OCI-LY3 (cell line): ENCODE data around the gene MTUS2.
"Not testable (repeated sequence)": the region's sequence is repeated elsewhere in the genome, so short reads cannot be mapped to it uniquely, and the experiment has no call there.

Source experiments
- H2AFZ ChIP-seq: fragments of 200-600, 300-600 bp; shearing (Covaris generic); 2 replicates; pipeline ENCODE4 v1.6.0; 2014; ENCODE audit warnings: antibody characterized with exemption, low read depth, low read length
- H3K27ac ChIP-seq: fragments of 200-600, 300-600 bp; sonication (generic); 2 replicates; pipeline ENCODE4 v1.5.1; 2014; ENCODE audit warnings: mild to moderate bottlenecking, low read length, moderate library complexity, mixed read lengths
- H3K27me3 ChIP-seq: fragments of 200-600, 300-600 bp; sonication (generic); 2 replicates; pipeline ENCODE4 v1.6.1; 2014; ENCODE audit warnings: low read depth, low read length, mixed read lengths
- H3K36me3 ChIP-seq: fragments of 200-600, 300-600 bp; sonication (generic); replicated peaks from 2 replicates; pipeline ENCODE3; 2014; ENCODE audit warnings: low read depth, low read length, mixed read lengths
- H3K4me1 ChIP-seq: fragments of 300-600, 200-600 bp; sonication (generic); 2 replicates; pipeline ENCODE4 v1.6.1; 2014; ENCODE audit warnings: low read length, mixed read lengths
- H3K4me2 ChIP-seq: fragments of 200-600, 300-600 bp; sonication (generic); 2 replicates; pipeline ENCODE4 v1.6.1; 2014; ENCODE audit warnings: low read length, mixed read lengths
- H3K4me3 ChIP-seq: fragments of 300-600, 200-600 bp; sonication (generic); 2 replicates; pipeline ENCODE4 v1.5.1; 2014; ENCODE audit warnings: antibody characterized with exemption, mild to moderate bottlenecking, low read length, moderate library complexity
- H3K79me2 ChIP-seq: fragments of 300-600, 200-600 bp; shearing (Covaris generic); 2 replicates; pipeline ENCODE4 v1.6.1; 2014; ENCODE audit warnings: mild to moderate bottlenecking, low read length, mixed read lengths
- H3K9ac ChIP-seq: fragments of 300-600, 200-600 bp; shearing (Covaris generic); 2 replicates; pipeline ENCODE4 v1.6.0; 2014; ENCODE audit warnings: mild to moderate bottlenecking, low read length, moderate library complexity
- H3K9me3 ChIP-seq: fragments of 200-600, 300-600 bp; shearing (Covaris generic); 2 replicates; pipeline ENCODE4 v1.6.1; 2014; ENCODE audit warnings: low read length, mixed read lengths; ENCODE audit not compliant: insufficient read depth
- H4K20me1 ChIP-seq: fragments of 200-600, 300-600 bp; sonication (generic); 2 replicates; pipeline ENCODE4 v1.6.1; 2016; ENCODE audit warnings: low read length, mixed read lengths; ENCODE audit not compliant: insufficient read depth
- EZH2phosphoT487 ChIP-seq: fragments of 200-600 bp; shearing (Covaris generic); IDR thresholded peaks from 2 replicates; pipeline ENCODE4 v1.6.1; 2018; ENCODE audit warnings: antibody characterized with exemption, mixed run types, low read depth
- TF ChIP-seq, protein P1 (sequence below): fragments of 200-600, 300-600 bp; sonication (generic); IDR thresholded peaks from 2 replicates; pipeline ENCODE4 v1.5.1; 2014; ENCODE audit warnings: antibody characterized with exemption, low read length, low read depth

MTUS2 gene

DNA sequence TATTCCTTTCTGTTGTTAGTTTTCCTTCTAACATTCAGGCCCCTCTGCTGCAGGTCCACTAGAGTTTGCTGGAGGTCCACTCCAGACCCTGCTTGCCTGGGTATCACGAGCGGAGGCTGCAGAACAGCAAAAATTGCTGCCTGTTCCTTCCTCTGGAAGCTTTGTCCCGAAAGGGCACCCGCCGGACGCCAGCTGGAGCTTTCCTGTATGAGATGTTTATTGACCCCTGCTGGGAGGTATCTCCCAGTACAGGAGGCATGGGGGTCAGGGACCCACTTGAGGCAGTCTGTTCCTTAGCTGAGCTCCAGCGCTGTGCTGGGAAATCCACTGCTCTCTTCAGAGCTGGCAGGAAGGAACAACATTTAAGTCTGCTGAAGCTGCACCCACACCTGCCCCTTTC, 516.2 kb downstream of the MTUS2 start:
- Histone ChIP-seq H2AFZ (no peak overlapping the region), H4K20me1 (no peaks in the 10 kb centered on the region), H3K27me3 (no peaks in the 10 kb centered on the region), H3K4me3 (no peak overlapping the region), H3K4me1 (no peaks in the 10 kb centered on the region), H3K9ac (no peak overlapping the region), H3K36me3 (no peaks in the 10 kb centered on the region), H3K79me2 (no peaks in the 10 kb centered on the region), H3K4me2 (no peak overlapping the region), H3K9me3 (no peaks in the 10 kb centered on the region), H3K27ac (no peak overlapping the region)
- TF ChIP-seq EZH2phosphoT487 = no peak
- TF ChIP-seq, protein P1, sequence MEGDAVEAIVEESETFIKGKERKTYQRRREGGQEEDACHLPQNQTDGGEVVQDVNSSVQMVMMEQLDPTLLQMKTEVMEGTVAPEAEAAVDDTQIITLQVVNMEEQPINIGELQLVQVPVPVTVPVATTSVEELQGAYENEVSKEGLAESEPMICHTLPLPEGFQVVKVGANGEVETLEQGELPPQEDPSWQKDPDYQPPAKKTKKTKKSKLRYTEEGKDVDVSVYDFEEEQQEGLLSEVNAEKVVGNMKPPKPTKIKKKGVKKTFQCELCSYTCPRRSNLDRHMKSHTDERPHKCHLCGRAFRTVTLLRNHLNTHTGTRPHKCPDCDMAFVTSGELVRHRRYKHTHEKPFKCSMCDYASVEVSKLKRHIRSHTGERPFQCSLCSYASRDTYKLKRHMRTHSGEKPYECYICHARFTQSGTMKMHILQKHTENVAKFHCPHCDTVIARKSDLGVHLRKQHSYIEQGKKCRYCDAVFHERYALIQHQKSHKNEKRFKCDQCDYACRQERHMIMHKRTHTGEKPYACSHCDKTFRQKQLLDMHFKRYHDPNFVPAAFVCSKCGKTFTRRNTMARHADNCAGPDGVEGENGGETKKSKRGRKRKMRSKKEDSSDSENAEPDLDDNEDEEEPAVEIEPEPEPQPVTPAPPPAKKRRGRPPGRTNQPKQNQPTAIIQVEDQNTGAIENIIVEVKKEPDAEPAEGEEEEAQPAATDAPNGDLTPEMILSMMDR = no peak

DNA sequence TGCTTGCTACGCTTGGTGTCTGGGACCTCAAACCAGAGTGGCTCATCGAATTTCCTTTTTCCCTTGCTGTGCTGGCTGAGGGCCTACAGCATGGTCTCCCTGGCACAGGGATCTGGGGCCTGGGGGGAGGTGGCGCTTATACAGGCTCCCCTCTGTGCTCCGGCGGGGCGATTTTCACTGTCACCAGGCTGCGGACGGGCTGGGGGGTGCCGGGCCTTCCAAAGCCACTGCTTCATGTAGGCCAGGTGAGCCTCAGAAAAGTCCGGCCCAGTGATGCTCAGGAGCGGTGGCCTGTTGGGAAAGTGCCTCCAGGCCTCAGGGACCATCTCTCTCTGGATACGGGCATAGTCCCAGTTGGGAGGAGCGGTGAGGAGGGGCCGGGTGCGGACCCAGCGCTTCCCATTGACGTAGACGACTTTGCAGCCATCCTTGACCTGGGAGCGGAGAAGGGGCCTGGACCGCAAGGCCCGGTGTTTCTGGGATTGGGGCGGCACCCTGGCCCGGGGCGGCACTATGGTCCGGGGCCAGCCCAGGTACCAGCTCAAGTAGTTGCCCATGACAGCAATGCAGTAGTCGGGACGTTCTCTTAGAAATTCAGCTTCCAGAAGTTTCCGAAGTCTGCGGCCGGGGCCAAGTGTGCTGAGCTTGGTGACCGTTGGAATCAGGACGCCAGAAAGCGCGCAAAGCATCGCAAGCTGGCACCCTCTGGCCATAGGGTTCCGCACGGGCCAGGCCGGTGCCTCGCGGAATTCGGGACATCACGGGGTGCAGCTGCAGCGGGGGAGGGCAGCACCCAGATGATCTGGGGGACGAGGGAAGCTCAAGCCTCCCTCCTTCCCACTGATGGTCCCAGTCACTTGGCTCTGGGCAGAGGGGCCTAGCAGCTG, 519.5 kb downstream of the MTUS2 start:
- no peak overlapping the region for H3K4me2 ChIP-seq
- H3K79me2 ChIP-seq = no peaks in the 10 kb centered on the region
- no peak overlapping the region for H2AFZ ChIP-seq
- no peaks in the 10 kb centered on the region for H4K20me1 ChIP-seq
- H3K36me3 ChIP-seq = no peaks in the 10 kb centered on the region
- no peaks in the 10 kb centered on the region for H3K4me1 ChIP-seq
- no peak overlapping the region for H3K27ac ChIP-seq
- no peak overlapping the region for H3K9ac ChIP-seq
- H3K27me3 ChIP-seq = no peaks in the 10 kb centered on the region
- TF ChIP-seq, protein P1 = no peak
- TF ChIP-seq EZH2phosphoT487 = no peak
- no peaks in the 10 kb centered on the region for H3K9me3 ChIP-seq
- H3K4me3 ChIP-seq = no peak overlapping the region

DNA sequence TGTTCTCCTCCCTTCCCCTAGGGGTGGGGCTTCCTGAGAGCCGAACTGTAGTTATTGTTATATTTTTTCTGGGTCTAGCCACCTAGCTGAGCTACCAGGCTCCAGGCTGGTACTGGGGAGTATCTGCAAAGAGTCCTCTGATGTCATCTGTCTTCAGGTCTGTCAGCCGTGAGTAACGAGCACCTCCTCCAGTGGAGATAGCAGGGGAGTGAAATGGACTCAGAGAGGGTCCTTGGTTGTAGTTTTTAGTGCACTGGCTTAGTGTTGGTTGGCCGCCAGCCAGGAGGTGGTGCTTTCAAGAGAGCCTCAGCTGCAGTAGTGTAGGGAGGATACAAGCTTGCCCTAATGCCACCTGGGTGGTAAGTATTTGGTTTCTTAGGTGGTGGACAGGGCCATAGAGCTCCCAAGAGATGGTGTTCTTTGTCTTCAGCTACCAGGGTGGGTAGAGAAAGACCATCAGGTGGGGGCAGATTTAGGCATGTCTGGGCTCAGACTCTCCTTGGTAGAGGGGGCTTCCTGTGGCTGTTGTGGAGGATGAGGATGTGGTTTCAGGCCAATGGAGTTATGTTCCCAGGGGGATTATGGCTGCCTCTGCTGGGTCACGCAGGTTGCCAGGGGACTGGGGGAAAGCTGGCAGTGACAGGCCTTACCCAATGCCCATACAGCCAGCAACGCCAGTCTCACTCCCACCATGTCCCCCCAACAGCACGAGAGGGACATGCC, 525.9 kb downstream of the MTUS2 start:
- not testable (repeated sequence) for H3K27ac ChIP-seq, H2AFZ ChIP-seq, H3K4me2 ChIP-seq, H3K4me3 ChIP-seq, H3K4me1 ChIP-seq, H3K9ac ChIP-seq, H3K36me3 ChIP-seq, H3K27me3 ChIP-seq, H3K9me3 ChIP-seq, H4K20me1 ChIP-seq, H3K79me2 ChIP-seq

DNA sequence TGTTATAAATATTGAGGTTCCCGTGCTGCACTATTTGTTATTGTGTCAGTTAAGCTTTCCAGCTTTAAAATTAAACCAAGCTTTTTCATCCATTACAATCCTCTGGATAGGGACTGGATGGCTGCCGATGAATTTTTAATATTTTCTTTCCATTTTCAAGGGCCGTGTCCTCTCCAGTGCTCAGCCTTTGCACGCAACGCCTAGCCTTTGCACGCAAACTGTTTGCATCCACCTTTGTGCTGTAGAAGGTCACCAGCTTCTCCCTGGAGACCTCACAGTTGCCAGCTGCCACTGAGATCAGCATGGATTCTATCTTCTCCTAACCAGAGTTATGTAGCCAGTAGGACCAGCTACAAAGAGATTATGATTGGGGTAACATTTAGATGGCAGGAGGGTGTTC, 534.9 kb downstream of the MTUS2 start:
- no peak overlapping the region for H3K4me2 ChIP-seq
- H3K27me3 ChIP-seq = no peaks in the 10 kb centered on the region; the same call in 1 of the 2 replicates
- H4K20me1 ChIP-seq = no peaks in the 10 kb centered on the region
- H2AFZ ChIP-seq = no peak overlapping the region
- no peak overlapping the region for H3K9ac ChIP-seq
- H3K4me3 ChIP-seq = no peak overlapping the region
- H3K79me2 ChIP-seq = no peaks in the 10 kb centered on the region
- H3K36me3 ChIP-seq = no peaks in the 10 kb centered on the region
- H3K9me3 ChIP-seq = no peaks in the 10 kb centered on the region
- no peak overlapping the region for H3K27ac ChIP-seq
- peaks cover 10% of the 10 kb centered on the region; the same call in 1 of the 2 replicates for H3K4me1 ChIP-seq
- no peak for TF ChIP-seq EZH2phosphoT487
- TF ChIP-seq, protein P1 = no peak
